HG02981 (cell line): ENCODE data around the gene KCNAB1.

Experiments used
- ATAC-seq: cut with Tn5 transposase; IDR thresholded peaks from one replicate; pipeline ENCODE4 v1.9.1; 2021; ENCODE audit warnings: mild to moderate bottlenecking, moderate library complexity; ENCODE audit not compliant: unreplicated experiment

KCNAB1 gene

DNA sequence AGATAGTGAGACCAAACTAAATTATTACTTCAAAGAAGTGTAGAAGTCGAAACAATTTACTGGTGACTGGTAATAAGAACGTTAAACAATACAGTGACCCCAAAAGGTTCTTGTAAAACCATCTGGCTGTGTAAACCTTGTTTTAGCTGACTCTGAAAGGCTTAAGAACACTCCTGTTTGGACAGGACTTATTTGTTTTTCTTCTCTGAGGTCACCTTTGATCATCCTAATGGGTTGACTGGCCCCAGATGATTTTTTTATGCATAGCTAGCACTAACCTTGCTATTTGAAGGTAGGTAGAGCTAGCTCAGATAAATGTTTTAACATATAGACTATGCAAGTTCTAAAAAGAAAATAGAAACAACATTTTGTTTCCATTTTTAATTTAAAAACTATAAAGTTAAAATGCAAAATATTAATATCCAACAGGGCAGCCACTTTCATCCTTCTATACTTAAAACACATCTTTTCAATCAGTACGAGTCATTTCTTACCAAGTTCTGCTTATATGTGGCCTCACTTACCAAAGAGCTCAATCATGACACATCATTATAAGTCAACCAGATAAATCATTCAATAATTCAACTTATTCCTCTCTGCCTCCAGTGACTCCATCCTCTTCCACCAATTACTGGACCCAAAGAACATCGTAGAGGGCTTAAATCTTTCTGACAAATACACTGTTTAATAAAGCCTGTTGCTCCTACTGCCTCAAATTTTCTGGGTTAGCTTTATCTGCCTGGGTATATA lies 275.8 kb downstream of the KCNAB1 start:
- no peak for ATAC-seq

DNA sequence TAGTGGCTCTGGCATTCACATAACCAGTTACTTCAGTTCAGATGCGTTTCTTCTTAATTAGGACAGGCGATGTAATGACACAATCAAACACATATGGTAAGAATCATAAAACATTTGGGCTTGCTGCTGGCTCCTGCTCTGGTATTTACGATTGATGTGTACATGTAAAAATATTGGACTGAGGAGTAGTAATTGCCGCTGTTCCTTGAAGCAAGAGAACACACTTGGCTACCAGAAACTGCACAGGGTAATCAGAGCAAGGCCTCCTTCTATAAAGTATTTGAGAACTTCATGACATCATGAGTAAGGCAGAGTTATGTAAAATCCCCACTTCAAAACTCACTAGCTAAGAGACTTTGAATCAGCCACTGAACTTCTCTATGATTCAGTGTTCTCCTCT lies 276.5 kb downstream of the KCNAB1 start:
- no peak for ATAC-seq

DNA sequence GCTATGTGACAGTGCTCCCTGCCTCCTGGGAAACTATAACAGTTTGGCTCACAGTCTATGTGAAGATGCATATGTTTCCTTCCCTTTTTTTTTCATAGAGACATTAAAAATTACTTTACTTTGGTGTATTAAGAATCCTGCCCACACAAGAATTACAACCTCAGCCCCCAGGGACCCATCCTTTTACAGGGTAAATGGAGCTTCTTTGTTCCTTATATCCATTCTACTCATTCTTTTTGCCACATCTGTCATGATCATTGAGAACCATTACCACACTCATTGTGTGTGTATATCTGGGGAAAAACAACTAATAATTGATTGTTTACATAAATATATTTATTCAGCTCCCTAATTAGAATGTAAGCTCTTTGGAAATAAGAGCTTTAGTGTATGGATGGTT lies 277.2 kb downstream of the KCNAB1 start:
- no peak for ATAC-seq

DNA sequence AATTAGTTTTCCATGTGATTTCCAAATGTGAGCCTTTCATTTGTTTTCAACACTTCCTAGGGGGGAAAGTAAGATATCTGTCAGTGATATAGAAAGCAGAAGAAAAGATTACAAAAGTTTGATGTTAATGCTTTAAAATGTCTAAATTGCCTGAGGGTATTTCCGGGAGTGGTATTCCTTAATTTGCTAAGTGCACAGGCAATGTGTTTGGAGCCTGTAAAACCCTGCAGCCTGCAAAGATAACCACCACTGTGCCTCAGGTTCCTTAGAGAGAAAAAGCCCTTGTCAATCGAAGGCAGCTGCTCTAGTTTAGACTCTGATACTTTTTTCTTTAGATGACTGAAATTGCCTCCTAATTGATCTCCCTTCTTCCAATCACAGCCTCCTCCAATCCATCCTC lies 279.7 kb downstream of the KCNAB1 start:
- ATAC-seq, result no peak

DNA sequence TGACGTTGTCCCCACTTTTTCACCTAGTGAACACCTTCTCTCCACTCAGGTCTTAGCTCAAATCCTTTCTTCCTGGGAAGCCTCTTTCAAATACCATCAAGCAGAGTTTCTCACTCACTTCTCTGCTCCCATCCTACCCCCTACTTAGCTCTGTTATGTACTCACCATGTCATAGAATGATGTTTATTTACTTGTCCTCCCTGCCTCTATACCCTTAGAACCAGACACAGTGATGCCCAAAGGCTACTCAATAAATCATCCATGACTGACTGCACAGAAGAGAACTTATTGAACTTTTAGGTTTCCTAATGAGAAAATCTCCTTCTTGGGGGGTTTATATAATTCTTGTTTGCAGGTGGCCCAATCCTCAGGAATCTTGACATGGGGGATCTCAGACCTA lies 280.4 kb downstream of the KCNAB1 start:
- no peak for ATAC-seq

DNA sequence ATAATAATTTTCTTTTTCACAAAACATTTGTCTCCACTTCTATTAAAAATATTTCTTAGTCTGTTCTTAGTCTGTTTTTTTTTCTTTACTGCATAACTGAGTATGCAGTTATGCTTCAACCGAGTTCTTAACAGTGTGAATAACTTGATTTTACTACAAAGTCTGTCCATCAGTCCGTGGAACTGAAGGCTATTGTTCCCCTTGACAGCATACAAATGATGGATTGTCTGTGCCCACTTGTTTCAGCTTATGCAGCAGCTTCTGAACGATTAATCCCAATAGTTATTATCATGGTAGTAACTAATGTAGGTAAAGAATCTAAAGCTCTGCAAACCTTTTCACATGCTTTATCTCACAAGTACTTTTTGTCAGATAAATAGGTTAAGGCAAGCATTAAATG lies 283.8 kb downstream of the KCNAB1 start:
- no peak for ATAC-seq

DNA sequence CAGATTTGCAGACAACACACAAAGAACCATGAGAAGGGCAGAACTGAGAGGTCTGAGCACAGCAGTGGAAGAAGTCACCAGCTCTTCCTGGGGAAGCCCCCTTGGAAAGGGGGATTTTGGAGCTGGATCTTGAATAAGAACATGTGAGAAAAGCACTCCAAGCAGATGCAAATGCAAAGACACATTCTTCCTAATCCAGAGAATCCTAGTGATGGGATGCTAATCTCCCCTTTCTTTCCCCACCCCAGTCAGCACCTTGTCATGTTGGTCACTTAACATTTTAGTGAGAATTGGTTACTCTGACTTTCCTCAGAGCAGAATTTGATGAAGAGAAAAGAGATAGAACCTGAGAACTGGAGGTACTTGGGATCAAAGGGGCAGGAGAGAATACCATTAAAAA lies 286.0 kb downstream of the KCNAB1 start:
- ATAC-seq, result no peak

DNA sequence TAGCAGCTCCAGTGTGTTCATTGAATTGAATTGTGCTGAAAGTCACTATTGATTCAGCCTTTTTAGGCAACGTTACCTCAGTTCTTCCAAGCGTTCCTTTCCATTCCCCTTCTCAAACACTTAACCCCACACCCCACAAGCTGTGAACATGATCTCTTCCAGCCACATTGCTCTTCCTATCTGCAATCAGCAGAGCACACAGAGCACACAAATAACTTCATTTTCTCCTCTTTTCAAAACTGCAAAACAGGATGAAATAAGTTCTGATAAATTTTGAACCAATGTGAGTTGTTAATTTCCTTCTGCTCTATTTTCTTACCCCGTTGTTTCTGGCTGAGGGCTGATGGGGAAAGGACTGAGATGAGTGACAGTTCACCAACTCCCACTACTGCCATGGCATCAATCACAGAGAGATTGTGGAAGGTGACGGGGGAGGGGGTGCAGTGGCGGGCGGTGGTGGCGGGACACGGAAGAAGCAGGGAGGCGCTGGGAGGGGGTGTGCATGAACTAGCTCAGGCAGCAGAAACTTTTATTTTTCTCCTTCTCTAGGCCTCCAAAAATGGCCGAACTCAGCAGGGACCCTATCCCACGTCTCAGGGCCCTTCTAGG lies 287.3 kb downstream of the KCNAB1 start:
- ATAC-seq, result no peak

DNA sequence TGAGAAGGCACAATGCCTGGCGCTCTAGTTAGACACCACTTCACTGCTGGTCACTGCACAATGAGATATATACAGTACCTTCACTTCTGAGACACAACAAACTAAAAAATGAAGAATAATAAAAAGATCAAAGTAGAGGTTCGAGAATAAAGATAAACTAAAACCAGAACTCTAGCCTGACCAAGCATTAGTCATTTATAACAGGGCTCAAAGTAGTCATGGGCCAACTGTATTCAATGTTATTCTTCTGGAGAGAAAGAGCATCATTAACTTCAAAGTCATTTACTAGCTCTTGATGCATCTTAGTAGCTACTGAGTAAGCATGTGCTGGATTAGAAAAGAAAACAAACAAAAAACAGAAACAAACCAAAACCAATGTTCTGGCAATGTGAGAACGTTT lies 289.3 kb downstream of the KCNAB1 start:
- ATAC-seq, result no peak

DNA sequence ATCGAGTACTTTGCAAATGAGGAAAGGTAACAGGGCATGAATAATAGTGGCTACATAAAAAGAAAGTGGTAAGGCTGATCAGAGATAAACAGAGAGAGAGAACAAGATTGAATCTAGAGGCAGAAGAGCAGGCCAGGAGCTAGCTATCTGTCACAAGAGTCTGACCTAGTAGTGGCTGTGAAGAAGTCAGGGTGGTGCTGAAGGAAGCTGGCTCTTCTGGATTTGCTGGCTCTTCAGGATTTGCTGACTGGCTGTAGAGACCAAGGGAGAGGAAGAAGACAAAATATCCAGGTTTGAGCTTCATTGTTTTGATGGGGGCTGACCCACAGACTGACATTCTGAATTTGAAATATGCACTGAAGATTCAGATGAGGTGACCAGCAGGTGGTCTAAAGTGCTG lies 292.2 kb downstream of the KCNAB1 start:
- ATAC-seq, result no peak

DNA sequence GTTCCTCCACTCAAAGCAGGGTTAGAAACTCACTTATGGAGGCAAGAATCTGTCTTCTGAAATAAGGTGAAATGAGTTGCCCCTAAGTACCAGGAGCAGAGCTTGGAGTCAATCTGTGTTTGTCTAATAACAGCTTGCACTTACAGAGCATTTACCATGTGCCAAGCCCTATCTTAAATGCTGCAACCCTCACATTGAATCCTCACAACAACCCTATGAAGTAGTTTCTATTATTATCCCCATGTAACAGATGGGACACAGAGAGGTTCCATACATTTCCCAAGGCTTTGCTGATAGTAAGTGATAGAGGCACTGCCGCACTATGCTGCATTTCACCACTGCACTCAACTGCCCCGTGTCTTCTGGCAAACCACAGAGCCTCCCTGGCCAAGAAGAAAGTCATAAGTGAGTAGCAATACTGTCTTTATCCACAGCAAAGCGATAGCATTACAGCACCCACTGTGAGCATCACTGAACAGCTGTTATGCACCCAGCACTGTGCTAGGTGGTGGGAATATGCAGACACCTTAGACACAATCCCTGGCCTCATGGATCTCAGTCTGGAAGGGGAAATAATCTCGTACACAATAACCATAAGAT lies 293.0 kb downstream of the KCNAB1 start:
- no peak for ATAC-seq

DNA sequence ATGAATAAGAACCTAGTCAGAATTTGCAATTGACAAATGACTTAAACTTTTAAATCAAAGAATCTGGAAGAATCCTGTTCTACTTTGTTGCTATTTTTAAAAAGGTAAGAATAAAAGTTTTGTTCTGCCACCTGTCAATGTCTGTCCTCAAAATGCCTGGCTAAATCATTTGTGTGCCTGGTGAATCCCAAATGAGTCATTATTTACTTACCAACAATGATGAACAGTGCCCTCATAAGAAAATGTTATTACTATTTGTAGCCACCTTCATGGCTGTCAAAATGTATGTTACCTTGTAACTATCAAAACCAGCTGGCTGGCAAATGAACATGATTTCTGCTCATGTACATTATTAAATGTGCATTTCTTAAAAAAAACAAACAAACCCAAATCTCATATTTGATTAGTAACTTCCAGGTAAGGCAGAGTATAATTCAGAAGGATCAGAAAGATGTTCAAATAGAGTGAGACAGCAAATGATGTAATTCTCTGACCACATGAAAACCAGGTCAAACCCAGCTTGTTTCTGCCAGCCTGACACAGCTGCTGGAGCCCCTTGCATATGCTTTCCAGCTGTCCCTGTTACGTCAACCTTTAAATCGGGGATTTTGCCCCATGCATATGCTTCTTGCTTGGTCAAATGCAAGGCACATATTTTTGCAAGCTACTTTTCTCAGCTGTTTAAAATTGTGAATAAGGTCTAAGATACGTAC lies 296.6 kb downstream of the KCNAB1 start:
- ATAC-seq, result no peak

DNA sequence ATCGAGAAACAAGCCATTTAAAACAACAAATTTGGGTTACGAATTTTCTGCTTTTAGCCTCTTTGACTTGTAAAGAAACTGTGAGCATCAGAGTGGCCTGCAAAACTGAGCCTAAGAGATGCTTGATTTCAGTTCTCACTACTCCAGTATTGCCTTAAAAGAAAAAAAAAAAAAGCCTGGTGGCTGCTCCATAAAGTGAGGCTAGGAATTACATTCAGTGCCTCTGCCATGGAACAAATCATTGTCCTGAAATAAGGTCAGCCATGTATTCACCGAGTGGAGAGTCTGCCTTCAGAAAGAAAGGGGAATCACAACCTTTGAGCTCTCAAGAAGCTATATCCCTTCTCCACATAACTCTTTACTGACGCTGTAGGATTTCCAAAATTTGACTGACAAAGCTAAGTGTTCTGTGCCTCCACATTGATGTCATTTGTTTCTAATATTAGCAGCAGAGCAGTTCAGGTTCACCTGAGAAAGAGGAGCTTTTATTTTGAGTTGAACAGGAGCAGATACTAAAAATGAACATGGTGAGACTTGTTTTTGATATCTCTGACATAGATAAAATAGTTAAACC lies 297.3 kb downstream of the KCNAB1 start:
- no peak for ATAC-seq

DNA sequence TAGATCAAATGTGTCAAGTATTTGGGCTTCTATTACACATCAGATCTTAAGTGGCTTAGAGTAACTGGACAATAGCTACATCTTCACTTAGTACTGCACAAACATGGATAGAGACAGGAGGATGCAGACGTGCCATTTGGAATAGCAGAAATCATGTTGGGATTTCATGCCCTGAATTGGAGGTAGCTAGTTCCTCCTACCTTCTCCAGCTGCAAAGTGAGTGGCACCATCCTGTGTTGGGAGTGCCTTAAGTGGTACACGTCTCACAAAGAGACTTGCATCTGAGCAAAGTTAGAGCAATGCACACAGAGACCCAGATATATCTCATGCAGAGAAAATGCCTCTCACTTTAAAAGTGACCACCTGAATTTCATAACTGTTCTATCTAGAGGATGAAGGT lies 298.1 kb downstream of the KCNAB1 start:
- no peak for ATAC-seq

DNA sequence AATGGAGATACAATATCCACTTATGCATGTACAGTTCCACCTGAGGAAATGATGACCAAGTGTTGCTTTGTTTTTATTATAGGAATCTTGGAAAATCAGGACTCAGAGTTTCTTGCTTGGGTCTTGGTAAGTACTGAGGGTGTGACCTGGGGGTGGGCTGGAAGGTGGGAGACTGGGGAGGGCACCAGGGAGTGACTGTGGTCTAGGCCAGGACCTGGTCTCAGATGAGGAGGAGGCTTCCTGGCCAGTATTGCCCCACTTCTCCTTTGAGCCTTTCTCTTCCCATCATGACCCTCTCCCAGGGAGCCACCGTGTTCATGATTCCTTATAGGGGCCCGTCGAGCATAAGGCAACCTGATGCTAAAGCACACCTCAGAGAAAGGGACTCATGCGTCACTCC lies 301.2 kb downstream of the KCNAB1 start:
- no peak for ATAC-seq

DNA sequence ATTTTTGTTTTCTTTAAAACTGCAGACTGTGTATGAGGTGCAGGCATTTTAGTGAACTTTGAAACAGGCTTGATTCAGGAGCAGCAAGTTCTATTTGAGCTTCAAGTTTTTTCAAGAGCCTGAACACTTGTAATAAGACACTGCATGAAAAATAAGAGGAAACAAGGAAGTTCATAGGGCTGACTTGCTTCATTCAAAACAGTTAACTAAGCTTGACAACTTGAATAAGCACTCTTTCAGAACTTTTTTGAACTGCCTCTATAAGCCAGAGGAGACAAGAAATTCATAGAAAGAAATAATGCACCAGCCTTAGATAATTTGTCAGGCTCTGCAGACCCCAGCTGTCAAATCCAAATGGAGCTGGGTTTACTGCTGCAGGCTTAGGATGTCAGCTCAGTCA lies 304.4 kb downstream of the KCNAB1 start:
- ATAC-seq, result no peak

DNA sequence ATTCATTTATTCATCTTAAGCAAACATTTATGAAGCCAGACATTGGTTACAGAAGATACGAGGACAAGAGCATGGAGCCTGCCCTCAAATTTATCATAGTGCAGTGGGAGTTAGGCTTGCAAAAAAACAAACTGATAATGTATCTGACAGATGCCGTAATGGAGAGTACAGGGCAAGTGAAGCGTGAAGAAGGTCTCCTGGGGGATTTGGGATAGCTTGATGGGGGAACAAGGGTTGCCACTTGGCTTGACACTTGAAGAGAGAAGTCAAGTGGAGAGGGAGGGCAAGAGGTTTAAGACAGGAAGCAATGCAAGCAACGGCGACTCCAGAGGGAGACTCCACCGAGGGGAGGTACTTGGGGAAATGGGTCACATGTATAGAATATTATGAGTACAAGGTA lies 305.3 kb downstream of the KCNAB1 start:
- no peak for ATAC-seq

DNA sequence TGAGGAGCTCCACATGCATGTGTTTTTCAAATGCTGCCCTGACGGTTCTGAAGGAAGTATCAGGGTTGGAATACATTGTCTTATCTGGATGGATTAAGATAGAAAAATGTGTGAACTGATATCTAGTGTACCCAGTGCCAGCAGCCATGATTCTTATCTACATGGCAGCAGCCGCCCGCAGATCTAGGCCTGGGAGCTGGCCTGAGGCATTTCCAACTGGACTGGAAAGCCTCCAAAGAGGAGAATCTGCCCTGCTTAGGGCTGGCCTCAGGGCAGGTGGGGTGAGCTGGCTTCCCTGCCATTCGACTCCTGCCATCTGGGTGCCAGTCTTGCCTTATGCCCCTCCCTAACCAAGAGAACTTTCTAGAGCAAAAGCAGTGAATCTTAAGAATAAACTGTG lies 308.7 kb downstream of the KCNAB1 start:
- no peak for ATAC-seq

DNA sequence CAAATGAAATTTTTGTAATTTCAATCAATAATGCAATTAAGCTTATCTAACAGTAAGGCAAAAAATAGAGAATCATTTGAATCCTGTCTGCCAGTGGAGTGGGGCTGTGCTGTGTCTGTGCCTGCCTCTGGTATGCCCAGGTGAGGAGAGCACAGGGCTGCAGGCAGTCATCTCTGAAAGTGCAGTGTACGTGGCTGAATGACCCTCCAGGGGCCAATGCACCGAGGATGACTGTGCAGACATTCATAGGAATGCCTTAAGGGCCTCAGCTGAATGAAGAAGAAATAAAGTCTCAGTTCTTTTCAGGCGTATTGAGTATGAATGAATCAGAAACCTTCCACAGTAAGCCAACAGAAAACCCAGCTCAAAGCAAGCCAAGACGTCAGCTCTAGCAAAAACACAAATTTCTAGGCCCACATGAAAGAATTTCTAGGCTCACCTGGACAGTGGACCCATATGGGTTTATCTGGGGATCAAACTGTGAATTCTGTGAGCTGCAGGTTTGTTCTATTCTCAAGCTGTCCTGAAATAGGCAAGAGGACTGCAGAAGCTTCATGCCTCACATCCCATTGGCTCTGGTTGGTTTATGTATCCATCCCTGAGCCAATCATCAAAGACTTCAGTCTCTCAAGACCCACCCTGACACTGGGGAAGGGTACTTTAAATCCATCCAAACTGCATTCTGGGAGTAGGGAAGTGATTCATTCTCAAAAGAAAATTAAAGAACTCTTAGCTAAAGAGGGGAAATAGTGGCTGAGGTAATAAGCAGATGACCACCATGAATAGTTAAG lies 311.2 kb downstream of the KCNAB1 start:
- ATAC-seq, result no peak

DNA sequence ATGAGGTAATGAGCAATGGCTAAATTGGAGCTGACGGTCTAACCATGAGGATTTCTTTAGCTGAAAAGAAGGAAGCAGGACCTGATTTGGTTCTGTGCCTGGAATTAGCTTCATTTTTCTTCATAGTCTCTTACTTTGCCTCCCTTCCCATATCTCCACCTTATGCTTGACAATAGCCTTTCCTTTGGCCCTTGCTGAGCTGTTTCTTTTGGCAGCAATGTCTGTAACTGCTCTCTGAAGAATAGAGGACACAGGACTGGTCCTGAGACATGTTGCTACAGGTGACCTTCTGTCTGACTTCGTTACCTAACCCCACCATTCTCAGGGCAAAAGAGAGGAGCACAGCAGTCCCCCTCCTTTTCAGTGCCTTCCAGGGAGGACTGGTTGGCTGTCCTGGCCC lies 312.2 kb downstream of the KCNAB1 start:
- ATAC-seq, result no peak

DNA sequence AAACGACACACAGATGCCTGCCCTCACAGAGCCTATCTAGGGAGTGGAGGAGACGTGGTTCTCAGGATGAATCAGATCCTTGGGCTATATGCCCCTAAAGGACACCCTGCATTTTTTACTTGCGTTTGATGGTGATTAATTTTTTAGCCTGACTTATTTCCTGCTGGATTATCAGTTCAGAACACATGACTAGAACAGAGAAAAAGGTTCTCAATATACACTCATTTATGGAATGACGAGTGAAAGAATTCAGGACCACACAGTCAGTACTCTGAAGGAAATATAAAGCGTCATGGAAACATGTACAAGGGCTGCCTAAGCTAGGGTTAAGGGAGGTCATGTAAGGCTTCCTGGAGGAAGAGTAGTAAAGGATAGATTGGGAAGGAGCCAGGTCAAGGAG lies 312.8 kb downstream of the KCNAB1 start:
- ATAC-seq, result no peak
